Hematopoietic multipotent progenitor cell treated with erythropoietin and hydrocortisone succinate and interleukin-3 and kit ligand, for 15 days (in vitro differentiated cells): ENCODE measurements around the gene SCGB2A2.

Experiments used
- DNase-seq: peaks from one replicate; pipeline ENCODE4 v3.0.0-alpha.2; 2015; ENCODE audit warnings: low spot score

SCGB2A2 gene

GRCh38 chr11:62306227-62306626, 36.3 kb downstream of the SCGB2A2 start:
- DNase-seq = no peak

DNA sequence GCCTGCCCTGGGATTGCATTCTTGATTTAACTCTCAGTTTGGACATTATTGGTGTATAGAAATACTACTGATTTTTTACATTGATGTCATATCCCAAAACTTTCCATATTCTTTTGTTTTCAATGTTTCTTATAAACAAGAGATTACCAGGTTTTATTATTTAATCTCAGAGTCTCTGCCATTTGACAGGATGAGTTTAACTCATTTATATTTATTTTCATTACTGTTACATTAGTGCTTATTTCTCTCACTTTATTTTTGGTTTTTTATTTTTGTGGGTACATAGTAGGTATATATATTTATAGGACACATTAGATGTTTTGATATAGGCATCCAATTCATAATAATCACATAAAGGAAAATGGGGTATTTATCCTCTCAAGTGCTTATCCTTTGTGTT, 38.0 kb downstream of the SCGB2A2 start:
- no peak for DNase-seq

DNA sequence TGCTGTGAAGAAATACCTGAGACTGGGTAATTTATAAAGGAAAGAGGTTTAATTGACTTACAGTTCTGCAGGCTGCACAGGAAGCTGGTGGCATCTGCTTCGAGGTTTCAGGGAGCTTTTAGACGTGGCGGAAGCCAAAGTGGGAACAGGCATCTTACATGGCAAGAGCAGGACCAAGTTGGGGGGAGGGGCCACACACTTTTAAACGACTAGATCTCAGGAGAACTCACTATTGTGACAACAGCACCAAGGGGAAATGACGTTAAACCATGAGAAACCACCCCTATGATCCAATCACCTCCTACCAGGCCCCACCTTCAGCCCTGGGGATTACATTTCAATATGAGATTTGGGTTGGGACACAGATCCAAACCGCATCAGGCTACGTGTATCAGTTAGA, 40.0 kb downstream of the SCGB2A2 start:
- no peak for DNase-seq

DNA sequence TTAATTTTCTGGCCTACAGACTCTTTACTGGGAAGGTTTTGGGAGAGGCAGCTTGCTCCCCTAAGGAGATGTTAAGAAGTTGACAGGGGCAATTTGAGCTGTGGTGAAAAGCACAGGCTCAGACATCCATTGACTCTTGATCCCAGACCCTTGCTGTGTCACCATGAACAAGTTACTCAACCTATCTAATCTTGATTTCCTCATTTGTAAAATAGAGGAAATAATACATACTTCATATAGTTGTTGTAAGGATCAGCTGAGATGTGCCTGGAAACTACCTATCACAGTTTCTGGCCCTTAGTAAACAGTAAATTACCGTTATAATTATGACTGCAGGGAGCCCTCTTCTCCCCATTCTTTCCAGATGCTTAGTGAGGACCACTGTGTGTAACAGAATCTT, 45.5 kb downstream of the SCGB2A2 start:
- DNase-seq = no peak

- no peak for DNase-seq
Observed at GRCh38 chr11:62322524-62322923, 52.6 kb downstream of the SCGB2A2 start.
